Activated T-helper 2 cell treated with anti-CD3 and anti-CD28 coated beads, Interferon-gamma antibody, Interleukin-2, Interleukin-4, amounts not matched to agents 10 μg/mL and 5 μg/mL and 100 μg/mL, durations not matched to agents 14 hours and 24 hours and 36 hours (primary cell): Measurements from ENCODE around the gene CLIC6. TPM values are rescaled to one million over a fixed set of nuclear protein-coding genes. Genes with fewer than 3 reads are reported as not detected.

Experiments
- total RNA-seq: library from RNA; stranded (reverse); gene quantifications from 2 replicates; pipeline ENCODE4 v1.2.3, GENCODE V29; 2022

CLIC6 gene
- total RNA-seq, 1 donor from 2014 or later, result 1.0 TPM

Other genes with a start within 250 kb of the CLIC6 start
- gene SMIM34, start 245.0 kb upstream of the CLIC6 start, total RNA-seq, result not detected in 2 replicates
- 0.37 and 0.46 TPM in 2 replicates for gene KCNE1, start 156.8 kb upstream of the CLIC6 start, total RNA-seq
- gene RCAN1, start 53.9 kb upstream of the CLIC6 start, total RNA-seq, result 21.1 and 21.8 TPM in 2 replicates